H1 (cell line): ENCODE measurements around the gene TMEM117. TPM values are rescaled to one million over a fixed set of nuclear protein-coding genes. Genes with fewer than 3 reads are reported as not detected.

Source experiments
- CTCF ChIA-PET: fragments of 300-600 bp; sonication (Branson Sonifier 250); formaldehyde crosslinking; loops from one replicate; lab custom pipeline; 2021; ENCODE audit not compliant: partially characterized antibody; lab: Charles Lee
- POLR2A ChIA-PET: fragments of 300-600 bp; sonication (Branson Sonifier 250); formaldehyde crosslinking; loops from one replicate; lab custom pipeline; 2021; ENCODE audit warnings: inconsistent platforms; ENCODE audit not compliant: partially characterized antibody; lab: Charles Lee
- DNase-seq, 2 experiments: peaks; one replicate each; pipeline versions ENCODE4 v3.0.0 to v3.0.0-alpha.2; 2010 to 2022; ENCODE audit warnings: low spot score in 2 of 2, low read depth in 1 of 2, mixed read lengths in 1 of 2
- FAIRE-seq: peaks from 2 replicates; lab custom pipeline; 2011; peaks lifted over from hg19 to GRCh38; lab: Jason Lieb, UNC
- H2AFZ ChIP-seq: 2 replicates; pipeline ENCODE4 v1.8.1; 2012; ENCODE audit warnings: low read length, inconsistent platforms
- H2AK5ac ChIP-seq: 2 replicates; pipeline ENCODE4 v1.6.1; 2013; ENCODE audit warnings: low read depth, low read length
- H2BK120ac ChIP-seq: replicated peaks from 2 replicates; pipeline ENCODE3; 2013; ENCODE audit warnings: low read depth, low read length, inconsistent platforms
- H2BK12ac ChIP-seq: 2 replicates; pipeline ENCODE4 v1.6.1; 2013; ENCODE audit warnings: low read depth, low read length
- H2BK15ac ChIP-seq: 2 replicates; pipeline ENCODE4 v1.6.1; 2013; ENCODE audit warnings: low read length
- H2BK20ac ChIP-seq: 2 replicates; pipeline ENCODE4 v1.6.1; 2013; ENCODE audit warnings: low read length
- H2BK5ac ChIP-seq: 2 replicates; pipeline ENCODE4 v1.6.1; 2013; ENCODE audit warnings: low read depth, low read length
- H3K14ac ChIP-seq: 2 replicates; pipeline ENCODE4 v1.6.1; 2013; ENCODE audit warnings: inconsistent platforms; ENCODE audit not compliant: insufficient read length
- H3K18ac ChIP-seq: 2 replicates; pipeline ENCODE4 v1.6.1; 2013; ENCODE audit warnings: low read length; ENCODE audit errors: extremely low read depth
- H3K23ac ChIP-seq: 2 replicates; pipeline ENCODE4 v1.6.1; 2013; ENCODE audit warnings: inconsistent platforms; ENCODE audit not compliant: insufficient read length
- H3K23me2 ChIP-seq: 2 replicates; pipeline ENCODE4 v1.6.1; 2013; ENCODE audit warnings: low read depth, low read length
- H3K27ac ChIP-seq: 2 replicates; pipeline ENCODE4 v1.6.1; 2011; ENCODE audit warnings: low read depth, low read length, inconsistent platforms
- H3K27me3 ChIP-seq, 4 experiments: replicated peaks in 1 of 4; 1 replicate in 1 of 4; 2 replicates in 3 of 4; pipeline versions ENCODE4 v1.6.1 to v1.8.1; 2011 to 2013; ENCODE audit warnings: low read length in 3 of 4, mild to moderate bottlenecking in 3 of 4, inconsistent platforms in 2 of 4, mixed read lengths in 2 of 4, moderate library complexity in 1 of 4; ENCODE audit not compliant: control insufficient read depth in 3 of 4, insufficient read depth in 3 of 4; ENCODE audit errors: extremely low read depth in 1 of 4
- H3K36me3 ChIP-seq, 4 experiments: 2 replicates each; pipeline versions ENCODE4 v1.6.1 to v1.8.1; 2011 to 2013; ENCODE audit warnings: mild to moderate bottlenecking in 4 of 4, low read length in 3 of 4, moderate library complexity in 2 of 4, control low read depth in 1 of 4, inconsistent platforms in 1 of 4; ENCODE audit not compliant: insufficient read depth in 4 of 4, control insufficient read depth in 2 of 4
- H3K4ac ChIP-seq: replicated peaks from 2 replicates; pipeline ENCODE3; 2013; ENCODE audit warnings: low read length, low read depth, mixed read lengths, inconsistent platforms; ENCODE audit not compliant: insufficient read length
- H3K4me1 ChIP-seq, 4 experiments: replicated peaks in 1 of 4; 1 replicate in 1 of 4; 2 replicates in 3 of 4; pipeline versions ENCODE4 v1.6.1 to v1.8.1; 2011 to 2013; ENCODE audit warnings: low read length in 3 of 4, inconsistent platforms in 2 of 4, mixed read lengths in 1 of 4; ENCODE audit not compliant: insufficient read depth in 4 of 4, control insufficient read depth in 3 of 4
- H3K4me2 ChIP-seq, 2 experiments: 2 replicates each; pipeline versions ENCODE4 v1.6.1 to v1.8.1; 2011 to 2013; ENCODE audit warnings: low read depth in 2 of 2, low read length in 2 of 2, control low read depth in 1 of 2, inconsistent platforms in 1 of 2, mild to moderate bottlenecking in 1 of 2; ENCODE audit not compliant: insufficient read depth in 1 of 2
- H3K4me3 ChIP-seq, 4 experiments: fragments of 200-600, 300-600 bp in 1 of 4; sonication (generic), shearing (Covaris generic), sonication (Bioruptor Twin) in 1 of 4; 2 replicates each; pipeline versions ENCODE4 v1.5.1 to v1.8.1; 2011 to 2016; ENCODE audit warnings: low read length in 4 of 4, low read depth in 3 of 4, control low read depth in 2 of 4, inconsistent platforms in 2 of 4, mild to moderate bottlenecking in 2 of 4, mixed read lengths in 1 of 4, moderate library complexity in 1 of 4; ENCODE audit not compliant: insufficient read depth in 2 of 4; ENCODE audit errors: extremely low read depth in 1 of 4
- H3K56ac ChIP-seq: replicated peaks from 2 replicates; pipeline ENCODE3; 2013; ENCODE audit warnings: low read depth, mild to moderate bottlenecking, mixed read lengths, low read length, inconsistent platforms; ENCODE audit not compliant: insufficient read length
- H3K79me1 ChIP-seq: 2 replicates; pipeline ENCODE4 v1.6.1; 2013; ENCODE audit warnings: low read depth, low read length, control low read depth
- H3K79me2 ChIP-seq, 2 experiments: 2 replicates each; pipeline versions ENCODE4 v1.6.1 to v1.8.1; 2012 to 2013; ENCODE audit warnings: low read length in 2 of 2, mild to moderate bottlenecking in 2 of 2, inconsistent platforms in 1 of 2; ENCODE audit not compliant: insufficient read depth in 2 of 2, control insufficient read depth in 1 of 2
- H3K9ac ChIP-seq, 4 experiments: replicated peaks in 1 of 4; 1 replicate in 1 of 4; 2 replicates in 3 of 4; pipeline versions ENCODE4 v1.6.1 to v1.8.1; 2011 to 2013; ENCODE audit warnings: low read depth in 3 of 4, low read length in 3 of 4, control low read depth in 2 of 4, mild to moderate bottlenecking in 2 of 4, moderate library complexity in 2 of 4, inconsistent platforms in 1 of 4; ENCODE audit errors: extremely low read depth in 1 of 4
- H3K9me3 ChIP-seq, 2 experiments: 2 replicates each; pipeline versions ENCODE4 v1.6.1 to v1.8.1; 2012 to 2013; ENCODE audit warnings: mild to moderate bottlenecking in 2 of 2, moderate library complexity in 2 of 2, control low read depth in 1 of 2, inconsistent platforms in 1 of 2, low read depth in 1 of 2, low read length in 1 of 2, mixed read lengths in 1 of 2; ENCODE audit not compliant: insufficient read depth in 2 of 2
- H4K20me1 ChIP-seq, 2 experiments: replicated peaks in 1 of 2; 2 replicates each; pipeline versions ENCODE3 to v1.8.1; 2011 to 2013; ENCODE audit warnings: inconsistent platforms in 2 of 2, low read length in 2 of 2, mild to moderate bottlenecking in 1 of 2; ENCODE audit not compliant: insufficient read depth in 2 of 2, control insufficient read depth in 1 of 2
- H4K5ac ChIP-seq: 2 replicates; pipeline ENCODE4 v1.6.1; 2013; ENCODE audit warnings: low read length, low read depth, mixed read lengths, inconsistent platforms; ENCODE audit not compliant: insufficient read length
- H4K8ac ChIP-seq: 2 replicates; pipeline ENCODE4 v1.8.0; 2013; ENCODE audit warnings: mild to moderate bottlenecking, moderate library complexity, low read length, inconsistent platforms; ENCODE audit not compliant: insufficient read depth; ENCODE audit errors: extremely low read depth
- H4K91ac ChIP-seq: replicated peaks from 2 replicates; pipeline ENCODE3; 2013; ENCODE audit warnings: low read length, mixed read lengths, inconsistent platforms; ENCODE audit not compliant: insufficient read length
- ASH2L ChIP-seq: fragments of 200-600, 300-600 bp; sonication (generic); IDR thresholded peaks from one replicate; pipeline ENCODE4 v1.7.1; 2017; ENCODE audit warnings: low read length
- CEBPB ChIP-seq: IDR thresholded peaks from 2 replicates; pipeline ENCODE4 v1.6.1; 2012; ENCODE audit warnings: low read depth, low read length
- CREB1 ChIP-seq: IDR thresholded peaks from 2 replicates; pipeline ENCODE4 v1.6.1; 2012; ENCODE audit warnings: inconsistent platforms
- CTBP2 ChIP-seq: IDR thresholded peaks from 2 replicates; pipeline ENCODE4 v1.7.0; 2011; ENCODE audit warnings: borderline replicate concordance, mild to moderate bottlenecking, moderate library complexity, mixed read lengths, low read length; ENCODE audit not compliant: insufficient read depth, insufficient read length
- EGR1 ChIP-seq: IDR thresholded peaks from 2 replicates; pipeline ENCODE4 v1.6.1; 2011; ENCODE audit warnings: low read depth, low read length, borderline replicate concordance
- EP300 ChIP-seq, 2 experiments: IDR thresholded peaks; 1 replicate in 1 of 2; 2 replicates in 1 of 2; pipeline ENCODE4 v1.6.1; 2011 to 2012; ENCODE audit warnings: low read depth in 2 of 2, low read length in 2 of 2, mild to moderate bottlenecking in 2 of 2, borderline replicate concordance in 1 of 2, inconsistent platforms in 1 of 2, moderate library complexity in 1 of 2
- KDM1A ChIP-seq: fragments of 200-600, 300-600 bp; sonication (generic); IDR thresholded peaks from 2 replicates; pipeline ENCODE4 v1.7.1; 2016; ENCODE audit warnings: mild to moderate bottlenecking, low read length, borderline replicate concordance
- POLR2A ChIP-seq, 2 experiments: IDR thresholded peaks; 1 replicate in 1 of 2; 2 replicates in 1 of 2; pipeline ENCODE4 v1.6.1; 2011; ENCODE audit warnings: low read depth in 2 of 2, low read length in 2 of 2, mild to moderate bottlenecking in 2 of 2; ENCODE audit errors: control extremely low read depth in 1 of 2
- POU5F1 ChIP-seq: IDR thresholded peaks from 2 replicates; pipeline ENCODE4 v1.6.1; 2011; ENCODE audit warnings: low read depth, mild to moderate bottlenecking, low read length, moderate library complexity
- RBBP5 ChIP-seq: IDR thresholded peaks from 2 replicates; pipeline ENCODE4 v1.7.1; 2012; ENCODE audit warnings: low read depth, mild to moderate bottlenecking, inconsistent platforms, low read length, moderate library complexity, borderline replicate concordance
- SP1 ChIP-seq: IDR thresholded peaks from 2 replicates; pipeline ENCODE4 v1.6.1; 2011; ENCODE audit warnings: low read depth, low read length
- SUZ12 ChIP-seq: fragments of 200-600 bp; sonication (generic); IDR thresholded peaks from 2 replicates; pipeline ENCODE4 v1.6.1; 2012; ENCODE audit warnings: mild to moderate bottlenecking, inconsistent platforms, low read length, moderate library complexity, mixed read lengths
- YY1 ChIP-seq: IDR thresholded peaks from 2 replicates; pipeline ENCODE4 v1.6.1; 2011; ENCODE audit warnings: low read depth, mild to moderate bottlenecking, low read length
- WGBS, 2 experiments: shearing (Covaris generic) in 1 of 2; methylation state at CpG; one replicate each; pipeline versions ENCODE4 v1.1.6 to v1.1.7; 2013 to 2015; ENCODE audit warnings: low lambda C conversion rate in 2 of 2, mixed read lengths in 2 of 2, inconsistent platforms in 1 of 2, low coverage in 1 of 2, missing lambda C conversion rate in 1 of 2; ENCODE audit not compliant: insufficient replicate concordance in 2 of 2, insufficient coverage in 1 of 2, insufficient read length in 1 of 2; ENCODE audit errors: extremely low coverage in 1 of 2, missing lambda C conversion rate in 1 of 2; 5-methylcytosine and 5-hydroxymethylcytosine counted together
- polyA plus RNA-seq, 7 experiments: library from polyadenylated mRNA; depleted of rRNA in 3 of 7; stranded (reverse) in 5 of 7; unstranded in 2 of 7; fragments of >200 nt in 5 of 7; fragments of 200-250 nt in 2 of 7; gene quantifications; 1 replicate in 5 of 7; 2 replicates in 1 of 7; 4 replicates in 1 of 7; pipeline versions ENCODE4 v1.2.1 to v1.2.3, GENCODE V29; 2011 to 2013; ENCODE audit warnings: missing spikeins in 2 of 7, mixed read lengths in 2 of 7
- total RNA-seq: library from RNA; stranded (reverse); fragmentation: NEBNext Ultra II Directional; extraction: Animal tissue kit (Norgen Biotek cat#: 25700); gene quantifications from 2 replicates; pipeline ENCODE4 v1.2.1, GENCODE V29; 2021
- TF ChIP-seq, protein P1 (sequence below): IDR thresholded peaks from 2 replicates; pipeline ENCODE4 v1.6.1; 2012; ENCODE audit warnings: inconsistent platforms

The TMEM117 gene
- total and polyA plus RNA-seq, 2 of the 8 experiments (the other 6 are each of a cell fraction or from before 2014, with no cell fraction given) = 0.80 to 1.4 TPM

DNA sequence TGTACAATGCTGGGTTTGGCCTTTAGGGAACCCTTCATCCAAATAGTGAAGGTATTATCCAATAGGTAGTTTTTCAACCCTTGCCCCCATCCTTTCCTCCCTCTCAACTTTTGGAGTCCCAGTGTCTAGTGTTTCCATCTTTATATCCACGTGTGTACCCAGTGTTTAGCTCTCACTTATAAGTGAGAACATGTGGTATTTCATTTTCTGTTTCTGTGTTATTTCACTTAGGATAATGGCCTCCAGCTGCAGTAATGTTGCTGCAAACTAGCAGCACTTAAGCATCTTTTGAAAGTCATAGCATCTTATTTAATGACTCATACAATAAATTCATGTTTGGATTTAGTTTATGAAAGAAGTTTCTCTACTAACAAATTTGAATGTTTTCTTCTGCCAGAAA is 597.8 kb downstream of the TMEM117 start:
- Histone ChIP-seq H3K4me3 (no peak overlapping the region), H3K36me3 (no peaks in the 10 kb centered on the region), H4K8ac (no peak overlapping the region), H3K4me2 (no peak overlapping the region), H2BK12ac (no peak overlapping the region), H2AFZ (no peak overlapping the region), H3K9me3 (peaks cover 0 to 2% of the 10 kb centered on the region in 2 experiments; a peak in 1 of 4 replicates), H3K4me1 (peaks cover under 1 to 8% (median 5%) of the 10 kb centered on the region in 4 experiments; a peak in 6 of 7 replicates), H2BK120ac (no peak overlapping the region), H3K23me2 (no peaks in the 10 kb centered on the region), H4K20me1 (no peaks in the 10 kb centered on the region), H3K4ac (no peak overlapping the region), H3K56ac (no peak overlapping the region), H2BK20ac (no peak overlapping the region), H3K18ac (no peak overlapping the region), H3K79me2 (no peaks in the 10 kb centered on the region), H3K14ac (no peak overlapping the region), H3K27me3 (no peaks in the 10 kb centered on the region), H3K79me1 (no peaks in the 10 kb centered on the region), H3K27ac (no peak overlapping the region), H2BK15ac (no peak overlapping the region), H2AK5ac (no peak overlapping the region), H4K91ac (no peak overlapping the region), H4K5ac (no peak overlapping the region), H3K23ac (no peak overlapping the region), H3K9ac (no peak overlapping the region), H2BK5ac (no peak overlapping the region)
- no peak for FAIRE-seq
- POLR2A ChIA-PET = no interaction called here
- 73% methylated on average over 1 of the region's 1 CpG; no CpG with 5 or more reads in 1 of the 2 experiments for WGBS, 2 experiments
- DNase-seq = no peak
- CTCF ChIA-PET = interaction anchor here (1.9 kb wide), 1 partner anchor 14 kb away, joined by 3 read pairs; no protein-coding TSS in a partner anchor
- TF ChIP-seq YY1 = no peak
- TF ChIP-seq RBBP5 = no peak
- TF ChIP-seq SUZ12 = no peak
- TF ChIP-seq SP1 = no peak
- no peak for TF ChIP-seq POU5F1
- TF ChIP-seq, protein P1, sequence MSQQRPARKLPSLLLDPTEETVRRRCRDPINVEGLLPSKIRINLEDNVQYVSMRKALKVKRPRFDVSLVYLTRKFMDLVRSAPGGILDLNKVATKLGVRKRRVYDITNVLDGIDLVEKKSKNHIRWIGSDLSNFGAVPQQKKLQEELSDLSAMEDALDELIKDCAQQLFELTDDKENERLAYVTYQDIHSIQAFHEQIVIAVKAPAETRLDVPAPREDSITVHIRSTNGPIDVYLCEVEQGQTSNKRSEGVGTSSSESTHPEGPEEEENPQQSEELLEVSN = no peak
- TF ChIP-seq ASH2L = no peak
- no peak for TF ChIP-seq CREB1
- TF ChIP-seq CEBPB = no peak
- TF ChIP-seq CTBP2 = no peak
- TF ChIP-seq EP300 (IDR thresholded peaks at IDR 0.05; ENCODE audit: borderline replicate concordance in 1 of 2, low read depth in 2 of 2, low read length in 2 of 2) = no peak
- no peak for TF ChIP-seq KDM1A
- TF ChIP-seq POLR2A (IDR thresholded peaks at IDR 0.05; ENCODE audit: control extremely low read depth in 1 of 2, low read depth in 2 of 2, low read length in 2 of 2) = no peak
- TF ChIP-seq EGR1 = no peak
